Measurements from ENCODE around the gene IL22.

GRCh38 chr12:68221497-68221896 is 31.9 kb downstream of the IL22 start:
- TF ChIP-seq CTCF (conservative IDR thresholded peaks at IDR 0.05; ENCODE audit: low read depth, low read length): no peak
- TF ChIP-seq EZH2phosphoT487 (IDR thresholded peaks at IDR 0.05; ENCODE audit: borderline replicate concordance, low read length): no peak
- TF ChIP-seq EZH2 (IDR thresholded peaks at IDR 0.05; ENCODE audit: low read length, unreplicated experiment): no peak
